HepG2 (cell line): ENCODE results near the gene RAB34. TPM values are rescaled to one million over a fixed set of nuclear protein-coding genes. Genes with fewer than 3 reads are reported as not detected.
A peak's percentile ranks its signal among the peaks of the same experiment; 100 is the strongest.

Source experiments
- ATAC-seq: fragments of 200-7000 bp; cut with Tn5 transposase; 3 replicates; pipeline ENCODE4 v1.9.1; 2020; ENCODE audit warnings: mild to moderate bottlenecking, moderate library complexity
- BruUV-seq: library from RNA; stranded (reverse); fragments of 400-500 nt; replicated peaks from 2 replicates; lab custom pipeline; 2021; lab: Mats Ljungman, UMichigan
- CTCF ChIA-PET: fragments of 300-600 bp; formaldehyde crosslinking; extraction: SDS; loops from one replicate; lab custom pipeline; 2021; ENCODE audit warnings: low total read pairs, inconsistent platforms, low intra/inter-chr PET ratio; lab: Yijun Ruan, JAX
- POLR2A ChIA-PET: fragments of 350-600 bp; sonication (Branson Sonifier 250); formaldehyde crosslinking; loops from one replicate; lab custom pipeline; 2020; ENCODE audit warnings: antibody characterized with exemption, inconsistent platforms; lab: Yijun Ruan, JAX
- DNase-seq: peaks from one replicate; pipeline ENCODE4 v3.0.0-alpha.2; 2015; ENCODE audit warnings: low spot score
- FAIRE-seq: peaks from 3 replicates; lab custom pipeline; 2011; peaks lifted over from hg19 to GRCh38; lab: Jason Lieb, UNC
- H2AFZ ChIP-seq: one replicate; pipeline ENCODE4 v1.6.1; 2011; ENCODE audit warnings: low read length, inconsistent platforms
- H3K27ac ChIP-seq: fragments of 300-600 bp; 3 replicates; pipeline ENCODE4 v1.8.0; 2011; ENCODE audit warnings: mixed run types, mild to moderate bottlenecking, mixed read lengths, low read length, inconsistent platforms; ENCODE audit not compliant: insufficient read depth; ENCODE audit errors: extremely low read length
- H3K27me3 ChIP-seq, 2 experiments: fragments of 200-600 bp in 1 of 2; 2 replicates in 1 of 2; 3 replicates in 1 of 2; pipeline versions ENCODE4 v1.6.0 to v1.8.0; 2011; ENCODE audit warnings: low read length in 2 of 2, mild to moderate bottlenecking in 2 of 2, moderate library complexity in 2 of 2, inconsistent platforms in 1 of 2; ENCODE audit not compliant: insufficient read depth in 2 of 2, control insufficient read depth in 1 of 2
- H3K36me3 ChIP-seq, 2 experiments: fragments of 200-600 bp in 1 of 2; replicated peaks in 1 of 2; 2 replicates in 1 of 2; 3 replicates in 1 of 2; pipeline versions ENCODE4 v1.5.1 to v1.8.0; 2011; ENCODE audit warnings: low read length in 2 of 2, inconsistent platforms in 1 of 2; ENCODE audit not compliant: insufficient read depth in 2 of 2, control insufficient read depth in 1 of 2
- H3K4me1 ChIP-seq: 2 replicates; pipeline ENCODE4 v1.5.1; 2012; ENCODE audit warnings: low read length, inconsistent platforms; ENCODE audit not compliant: insufficient read depth
- H3K4me2 ChIP-seq: 2 replicates; pipeline ENCODE4 v1.6.0; 2011; ENCODE audit warnings: low read depth, low read length, inconsistent platforms
- H3K4me3 ChIP-seq, 3 experiments: fragments of 200-600 bp in 1 of 3; sonication (generic), shearing (Covaris generic) in 1 of 3; replicated peaks in 1 of 3; 2 replicates each; pipeline ENCODE4 v1.5.1; 2011 to 2016; ENCODE audit warnings: low read length in 3 of 3, inconsistent platforms in 2 of 3, low read depth in 2 of 3, mild to moderate bottlenecking in 2 of 3, control low read depth in 1 of 3, mixed read lengths in 1 of 3; ENCODE audit not compliant: insufficient read depth in 1 of 3
- H3K79me2 ChIP-seq: one replicate; pipeline ENCODE4 v1.6.1; 2011; ENCODE audit warnings: low read length, inconsistent platforms; ENCODE audit not compliant: insufficient read depth
- H3K9ac ChIP-seq: 2 replicates; pipeline ENCODE4 v1.6.0; 2011; ENCODE audit warnings: mild to moderate bottlenecking, low read depth, low read length, inconsistent platforms; ENCODE audit not compliant: insufficient read depth
- H3K9me3 ChIP-seq: 2 replicates; pipeline ENCODE4 v1.5.1; 2012; ENCODE audit warnings: mild to moderate bottlenecking, low read length
- H4K20me1 ChIP-seq: 2 replicates; pipeline ENCODE4 v1.6.0; 2011; ENCODE audit warnings: inconsistent platforms, mild to moderate bottlenecking, low read length, moderate library complexity; ENCODE audit not compliant: insufficient read depth
- ETV5 ChIP-seq: IDR thresholded peaks from 2 replicates; pipeline ENCODE4 v1.6.1; 2018; ENCODE audit warnings: missing biosample characterization, missing genetic modification reagents, inconsistent platforms, borderline replicate concordance
- FOXA3 ChIP-seq: IDR thresholded peaks from 2 replicates; pipeline ENCODE4 v1.6.1; 2016; ENCODE audit warnings: missing genetic modification reagents, missing compliant biosample characterization
- KIAA2018 ChIP-seq: sonication (generic); formaldehyde crosslinking; IDR thresholded peaks from 2 replicates; pipeline ENCODE4 v1.5.0; 2020; ENCODE audit warnings: mild to moderate bottlenecking, missing genetic modification reagents, borderline replicate concordance
- MLX ChIP-seq: IDR thresholded peaks from 2 replicates; pipeline ENCODE4 v1.6.1; 2016
- PRDM15 ChIP-seq: sonication (generic); formaldehyde crosslinking; IDR thresholded peaks from 2 replicates; pipeline ENCODE4 v1.4.0; 2020; ENCODE audit warnings: missing genetic modification reagents
- SUZ12 ChIP-seq: fragments of 150-350 bp; IDR thresholded peaks from 2 replicates; pipeline ENCODE4 v1.6.1; 2014; ENCODE audit warnings: low read depth, low read length
- XRCC5 ChIP-seq: fragments of 200-400 bp; formaldehyde crosslinking; optimal IDR thresholded peaks from 2 replicates; pipeline ENCODE3; 2017; ENCODE audit warnings: mild to moderate bottlenecking, low read length
- WGBS: methylation state at CpG from one replicate; pipeline ENCODE4 v1.1.6; 2017; ENCODE audit warnings: low lambda C conversion rate; 5-methylcytosine and 5-hydroxymethylcytosine counted together
- in situ Hi-C: cut with HindIII; loops from 2 replicates; pipeline ENCODE4 v1.10.0; 2017; ENCODE audit warnings: low pct_unique_long_range_greater_than_20kb; ENCODE audit not compliant: extremely low pct_ligation_motif_present
- intact Hi-C: fragments of 100-400 bp; cut with micrococcal nuclease; formaldehyde crosslinking; loops from one replicate; pipeline ENCODE4 v1.10.0; 2022; ENCODE audit not compliant: unreplicated experiment
- polyA plus RNA-seq, 8 experiments: library from polyadenylated mRNA; depleted of rRNA in 3 of 8; stranded (reverse) in 7 of 8; unstranded in 1 of 8; fragments of >200 nt; fragmentation: Illumina TruSeq in 4 of 8; extraction: Trizol in 4 of 8; gene quantifications; 2 replicates each; pipeline versions ENCODE4 v1.2.1 to v1.2.3, GENCODE V29; 2011 to 2016; ENCODE audit warnings: low read depth in 4 of 8, missing spikeins in 1 of 8, mixed read lengths in 1 of 8; ENCODE audit not compliant: insufficient read depth in 1 of 8
- total RNA-seq, 5 experiments: library from RNA; depleted of rRNA; stranded (reverse); fragments of >200 nt; fragmentation: Illumina TruSeq; extraction: Trizol; gene quantifications; 2 replicates each; pipeline ENCODE4 v1.2.3, GENCODE V29; 2016; ENCODE audit warnings: low read depth in 1 of 5

Gene RAB34
- total and polyA plus RNA-seq, 2 of the 13 experiments (the other 11 are each of a cell fraction or from before 2014, with no cell fraction given), result 0.49 TPM; not detected in 1

GRCh38 chr17:28702752-28703150 lies 14.9 kb downstream of the RAB34 start (continued):
- TF ChIP-seq KIAA2018 (CRISPR knock-in tag), result no peak

GRCh38 chr17:28702026-28702751 lies 15.5 kb downstream of the RAB34 start:
- intact Hi-C loops (no loop called here), in situ Hi-C loops (no loop called here)
- Histone ChIP-seq H3K36me3 (peaks cover 25 to 49% of the 10 kb centered on the region in 2 experiments), H4K20me1 (no peaks in the 10 kb centered on the region), H3K9me3 (no peaks in the 10 kb centered on the region), H3K9ac (peak overlapping the region; percentile 38; the same call in 1 of the 2 replicates), H3K27ac (peak overlapping the region; percentile 91), H3K4me1 (peaks cover 70% of the 10 kb centered on the region), H3K4me2 (peak overlapping the region; percentile 41), H3K79me2 (no peaks in the 10 kb centered on the region), H3K27me3 (no peaks in the 10 kb centered on the region), H2AFZ (no peak overlapping the region), H3K4me3 (no peak overlapping the region)
- DNase-seq (peak; percentile 73), ATAC-seq (peak; percentile 5; the same call in 1 of the 3 replicates), FAIRE-seq (peak; percentile 12)
- WGBS, result 87% methylated on average over 9 of the region's 10 CpGs
- POLR2A ChIA-PET, result interaction anchor here (0.8 to 10.8 kb wide), 7 partner anchors 9 to 57 kb away, joined by 3 to 220 read pairs (median 4); partner anchors contain the start of genes BLTP2, PROCA1, RPL23A and SDF2
- BruUV-seq, result no TSS peak
- CTCF ChIA-PET, result no interaction called here
- TF ChIP-seq FOXA3 (peak; percentile 23; the same call in 1 of the 2 replicates), PRDM15 (CRISPR knock-in tag) (no peak), XRCC5 (no peak), SUZ12 (no peak), MLX (CRISPR knock-in tag) (no peak), ETV5 (CRISPR knock-in tag) (peak; percentile 56; the same call in 1 of the 2 replicates)
